Midbrain (tissue), 1 donor: ENCODE results near the gene ZNF17.
"Not testable (repeated sequence)": the region's sequence is repeated elsewhere in the genome, so short reads cannot be mapped to it uniquely, and the experiment has no call there.

Experiments used
- DNase-seq: peaks from one replicate; lab custom pipeline; 2025; lab: John Stamatoyannopoulos, UW

ZNF17 gene

DNA sequence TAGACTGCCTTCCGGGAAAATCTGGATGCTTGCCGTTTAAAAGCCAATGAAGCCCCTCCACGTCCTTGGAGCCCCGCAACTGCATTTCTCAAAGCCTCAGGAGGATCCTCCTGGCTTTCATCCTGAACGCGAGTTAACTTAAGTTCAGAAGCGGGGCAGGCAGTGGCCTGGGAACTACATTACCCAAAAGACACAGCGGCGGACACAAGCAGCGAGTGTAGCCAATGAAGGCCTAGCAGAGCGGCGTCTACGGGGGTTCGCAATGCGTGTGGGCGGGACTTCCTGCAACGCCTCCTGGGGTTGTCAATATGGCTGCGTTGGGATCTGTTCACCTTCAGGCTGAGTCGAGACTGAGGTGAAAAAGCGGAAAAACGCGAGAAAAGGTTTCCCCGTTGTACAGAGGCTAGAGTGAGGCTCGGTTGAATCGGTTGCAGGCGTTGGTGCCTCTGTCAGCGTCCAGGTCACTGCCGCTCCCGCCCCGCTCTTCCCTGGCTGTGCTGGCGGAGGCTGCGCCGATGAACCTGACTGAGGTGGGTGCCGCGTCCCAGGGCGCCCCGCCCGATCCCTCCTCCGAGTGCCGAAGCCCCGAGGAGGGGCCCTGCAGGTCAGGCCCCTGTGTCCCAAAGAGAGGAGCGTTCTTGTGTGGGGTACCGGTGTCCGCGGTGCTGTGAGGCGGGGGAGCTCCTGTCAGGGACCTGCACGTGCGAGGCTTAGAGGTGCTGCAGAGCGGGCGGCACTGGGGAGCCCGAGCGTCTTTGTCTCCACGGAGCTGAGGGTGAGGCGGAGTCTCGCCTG lies at the start of gene ZNF17:
Gene ZNF17, plus strand, starts transcription at position 285 of the 795 bp plus-strand sequence. CDS start 2,455 bp downstream, outside the sequence.
- DNase-seq: peak; percentile 97

DNA sequence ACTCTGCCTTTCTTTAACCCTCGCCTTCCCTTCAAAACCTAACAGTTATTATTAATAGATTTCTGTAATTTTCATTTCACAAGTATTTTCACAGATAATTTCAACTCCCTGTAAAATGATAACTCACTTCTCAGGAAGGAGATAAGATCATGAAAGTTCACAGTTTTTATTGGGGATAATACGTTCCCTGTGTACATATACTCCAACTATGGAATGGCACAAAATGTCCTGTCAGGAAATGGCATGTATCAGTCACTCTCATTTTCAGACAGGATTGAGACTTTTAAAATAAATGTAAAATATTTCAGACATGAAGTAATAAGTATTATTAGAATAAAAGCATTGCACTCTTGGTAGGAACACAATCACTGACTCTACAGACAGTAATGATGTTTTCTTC lies 48.5 kb upstream of the ZNF17 start:
- DNase-seq: no peak

DNA sequence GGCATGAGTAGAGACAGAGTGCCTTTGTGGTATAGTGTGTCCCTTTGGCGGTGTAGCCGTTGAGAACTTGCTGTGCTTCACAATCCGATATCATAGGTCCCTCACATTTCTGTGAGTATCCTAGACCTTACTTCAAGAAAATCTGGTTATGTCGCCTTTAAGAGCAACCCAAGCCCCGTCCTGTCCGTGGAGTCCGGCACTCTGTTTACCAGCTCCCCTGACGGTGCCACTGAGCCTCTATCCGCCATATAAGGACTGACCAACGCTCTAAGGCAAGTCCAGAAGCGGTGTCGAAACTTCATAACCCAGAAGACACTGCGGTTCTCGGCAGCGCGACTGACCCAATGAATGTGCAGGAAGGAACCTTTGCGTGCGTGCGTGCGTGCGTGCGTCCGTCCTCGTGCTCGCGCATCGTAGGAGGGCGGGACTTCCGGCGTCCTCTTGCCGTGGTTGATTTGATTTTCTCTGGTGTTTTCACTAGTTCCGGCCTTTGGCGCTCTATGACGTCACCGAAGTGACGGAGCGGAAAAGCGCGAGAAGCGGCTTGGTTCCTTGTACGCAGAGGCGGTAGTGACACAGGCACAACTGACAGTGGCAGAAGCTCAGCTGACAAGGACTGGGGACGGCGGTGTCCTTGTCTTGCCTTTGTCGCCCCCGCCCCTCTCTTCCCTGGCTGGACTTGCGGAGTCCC lies 47.8 kb upstream of the ZNF17 start, which contains the start of the genes TRAPPC2B and ZNF547:
Gene TRAPPC2B, plus strand, starts transcription at position 555 of the 691 bp plus-strand sequence. CDS start 1,283 bp downstream, outside the sequence.
Gene ZNF547, plus strand, starts transcription at position 555 of the 691 bp plus-strand sequence. CDS start 5,005 bp downstream, outside the sequence.
- DNase-seq: peak; percentile 99

DNA sequence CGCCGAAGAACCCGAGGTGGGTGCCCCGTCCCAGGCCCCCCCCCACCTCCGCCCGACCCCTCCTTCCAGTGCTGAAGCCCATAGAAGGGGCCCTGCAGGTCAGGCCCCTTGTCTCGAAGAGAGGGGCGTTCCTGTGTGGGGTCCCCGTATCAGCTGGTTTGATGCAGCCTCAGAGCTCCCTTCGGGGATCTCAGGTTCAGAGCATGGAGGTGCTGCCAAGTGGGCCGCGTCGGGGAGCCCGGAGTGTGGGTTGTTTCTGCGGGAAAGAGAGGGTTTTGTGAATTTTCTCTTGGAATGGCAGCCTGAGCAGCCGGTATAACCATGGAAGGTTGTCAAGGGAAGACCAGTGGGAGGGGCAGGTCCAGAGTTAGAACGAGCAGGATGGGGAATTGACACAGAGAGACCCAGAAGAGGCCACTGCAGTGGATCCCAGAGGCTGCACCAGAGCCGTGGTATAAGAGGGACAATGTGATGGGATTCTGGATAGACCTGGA lies 47.2 kb upstream of the ZNF17 start:
- no peak for DNase-seq

DNA sequence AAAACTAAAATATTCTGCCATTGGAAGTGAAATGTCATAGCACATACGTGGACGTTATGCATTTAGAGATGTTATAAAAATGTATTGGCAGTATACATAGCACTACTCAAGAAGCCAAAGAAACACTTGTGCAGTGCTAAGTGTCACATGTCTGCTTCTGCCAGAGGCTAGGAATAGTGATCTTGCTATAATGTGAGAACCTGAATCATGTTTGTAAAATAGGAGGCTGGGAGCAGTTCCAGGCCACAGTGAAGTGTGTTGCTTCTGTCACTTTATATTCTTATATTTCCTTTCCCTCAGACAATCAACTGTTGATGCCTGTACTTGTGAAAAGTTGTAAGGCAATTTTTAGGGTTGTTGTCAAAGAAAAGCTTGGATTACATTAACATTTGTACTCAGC lies 44.2 kb upstream of the ZNF17 start:
- DNase-seq: no peak

DNA sequence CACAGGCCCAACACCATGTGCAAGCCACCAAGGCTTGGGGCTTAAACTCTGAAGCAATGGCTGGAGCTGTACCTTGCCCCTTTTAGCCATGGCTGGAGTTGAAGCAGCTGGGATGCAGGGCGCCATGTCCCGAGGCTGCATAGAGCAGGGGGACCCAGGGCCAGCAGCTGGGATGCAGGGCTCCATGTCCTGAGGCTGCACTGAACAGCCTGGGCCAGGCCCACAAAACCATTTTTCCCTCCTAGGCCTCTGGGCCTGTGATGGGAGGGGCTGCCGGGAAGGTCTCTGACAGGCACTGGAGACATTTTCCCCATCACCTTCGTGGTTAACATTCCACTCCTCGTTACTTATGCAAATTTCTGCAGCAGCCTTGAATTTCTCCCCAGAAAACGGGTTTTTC lies 36.8 kb upstream of the ZNF17 start:
- DNase-seq: no peak

DNA sequence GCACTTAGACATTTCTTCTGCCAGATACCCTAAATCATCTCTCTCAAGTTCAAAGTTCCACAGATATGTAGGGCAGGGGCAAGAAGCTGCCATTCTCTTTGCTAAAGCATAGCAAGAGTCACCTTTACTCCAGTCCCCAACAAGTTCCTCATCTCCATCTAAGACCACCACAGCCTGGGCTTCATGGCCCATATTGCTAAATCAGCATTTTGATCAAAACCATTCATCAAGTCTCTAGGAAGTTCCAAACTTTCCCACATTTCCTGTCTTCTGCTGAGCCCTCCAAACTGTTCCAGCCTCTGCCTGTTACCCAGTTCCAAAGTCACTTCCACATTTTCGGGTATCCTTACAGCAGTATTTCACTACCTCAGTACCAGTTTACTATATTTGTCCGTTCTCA lies 36.3 kb upstream of the ZNF17 start:
- DNase-seq: not testable (repeated sequence)

DNA sequence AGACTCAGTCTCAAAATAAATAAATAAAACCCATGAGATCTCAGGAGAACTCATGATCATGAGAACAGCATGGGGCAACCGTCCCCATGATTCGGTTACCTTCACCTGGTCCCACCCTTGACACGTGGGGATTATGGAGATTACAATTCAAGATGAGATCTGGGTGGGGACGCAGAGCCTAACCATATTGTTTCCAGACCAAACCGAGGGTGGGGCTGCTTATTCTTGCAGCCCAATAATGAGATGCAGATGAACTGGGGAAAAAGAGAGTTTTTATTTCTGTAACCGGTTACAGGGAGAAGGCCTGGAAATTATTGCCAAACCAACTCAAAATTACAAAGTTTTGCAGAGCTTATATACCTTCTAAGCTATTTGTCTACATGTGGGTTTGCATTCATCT lies 34.8 kb upstream of the ZNF17 start:
- no peak for DNase-seq

DNA sequence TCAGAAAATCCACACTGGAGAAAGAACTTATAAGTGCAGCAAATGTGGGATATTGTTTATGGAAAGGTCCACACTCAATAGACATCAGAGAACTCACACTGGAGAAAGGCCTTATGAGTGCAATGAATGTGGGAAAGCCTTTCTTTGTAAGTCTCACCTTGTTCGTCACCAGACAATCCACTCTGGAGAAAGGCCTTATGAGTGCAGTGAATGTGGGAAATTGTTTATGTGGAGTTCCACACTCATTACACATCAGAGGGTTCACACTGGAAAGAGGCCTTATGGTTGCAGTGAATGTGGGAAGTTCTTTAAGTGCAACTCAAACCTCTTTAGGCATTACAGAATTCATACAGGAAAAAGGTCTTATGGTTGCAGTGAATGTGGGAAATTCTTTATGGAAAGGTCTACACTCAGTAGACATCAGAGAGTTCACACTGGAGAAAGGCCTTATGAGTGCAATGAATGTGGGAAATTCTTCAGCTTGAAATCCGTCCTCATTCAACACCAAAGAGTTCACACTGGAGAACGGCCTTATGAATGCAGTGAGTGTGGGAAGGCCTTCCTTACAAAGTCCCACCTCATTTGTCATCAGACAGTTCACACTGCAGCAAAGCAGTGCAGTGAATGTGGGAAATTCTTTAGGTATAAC lies 33.3 kb upstream of the ZNF17 start:
- no peak for DNase-seq

DNA sequence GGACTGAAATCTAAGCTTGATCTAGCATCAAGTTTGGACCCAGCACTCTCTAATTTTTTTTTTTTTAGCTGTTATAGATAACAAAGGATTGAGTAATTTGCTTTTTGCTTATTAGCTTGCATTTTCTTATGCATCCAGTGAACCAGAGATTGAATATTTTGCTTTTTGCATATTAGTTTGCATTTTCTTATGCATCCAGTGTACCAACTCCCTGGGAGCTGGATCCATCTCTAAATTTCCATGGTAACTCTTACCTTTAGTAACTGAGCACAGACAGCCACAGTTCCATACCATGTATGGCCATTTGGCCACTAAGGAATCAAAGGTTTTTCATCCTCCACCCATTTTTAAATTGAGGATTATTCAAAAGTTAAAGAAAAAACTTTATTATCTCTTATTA lies 30.0 kb upstream of the ZNF17 start:
- DNase-seq: no peak

DNA sequence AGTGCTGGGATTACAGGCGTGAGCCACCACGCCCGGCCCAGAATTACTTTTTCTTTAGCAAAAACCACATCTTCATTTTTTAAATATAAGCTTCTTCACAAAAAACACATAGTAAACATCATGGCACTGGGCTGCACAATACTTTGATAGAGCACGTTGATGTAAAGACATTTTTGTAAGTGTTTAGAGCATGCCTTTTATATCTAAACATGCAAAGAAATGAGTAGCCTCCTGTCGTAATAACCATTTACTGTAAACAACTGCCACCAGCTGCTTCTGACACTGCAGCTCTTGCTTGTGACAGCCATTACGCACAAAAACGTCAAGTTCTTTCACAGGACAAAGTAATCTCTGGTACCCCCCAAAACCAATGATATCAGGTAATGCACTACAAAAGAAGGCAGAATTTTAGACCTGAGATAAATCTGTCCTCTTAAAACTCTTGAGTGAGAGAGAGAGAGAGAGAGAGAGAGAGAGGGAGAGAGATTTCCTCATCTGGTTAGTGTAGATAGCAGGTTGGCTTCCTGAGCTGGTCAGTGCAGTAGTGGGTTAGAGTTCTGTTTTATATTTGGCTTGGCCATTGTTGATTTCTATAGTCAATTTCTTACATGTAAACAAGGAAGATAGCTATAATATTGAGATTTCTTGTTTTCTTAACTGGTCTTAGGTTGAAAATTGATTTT lies 28.0 kb upstream of the ZNF17 start:
- DNase-seq: no peak

DNA sequence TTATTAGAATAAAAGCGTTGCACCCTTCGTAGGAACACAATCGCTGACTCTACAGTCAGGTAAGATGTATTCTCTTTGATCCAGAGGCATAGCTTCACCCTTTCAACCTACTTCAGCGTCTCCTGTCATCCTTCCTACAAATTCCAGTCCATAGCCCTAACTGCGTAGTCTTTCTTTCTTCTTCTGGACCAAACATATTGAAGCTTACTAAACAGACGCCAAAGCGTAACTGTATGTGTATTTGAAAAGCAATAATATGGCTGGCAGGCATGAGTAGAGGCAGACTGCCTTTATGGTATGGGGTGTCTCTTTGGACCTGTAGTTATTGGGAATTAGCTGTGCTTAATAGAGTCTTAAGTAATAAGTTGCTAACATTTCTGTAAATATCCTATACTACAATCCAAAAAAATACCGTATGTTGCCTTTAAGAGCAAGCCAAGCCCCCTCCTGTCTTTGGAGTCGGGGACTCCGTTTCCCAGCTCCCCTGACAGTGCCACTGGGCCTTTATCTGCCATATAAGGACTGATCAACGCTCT lies 21.7 kb upstream of the ZNF17 start:
- no peak for DNase-seq

DNA sequence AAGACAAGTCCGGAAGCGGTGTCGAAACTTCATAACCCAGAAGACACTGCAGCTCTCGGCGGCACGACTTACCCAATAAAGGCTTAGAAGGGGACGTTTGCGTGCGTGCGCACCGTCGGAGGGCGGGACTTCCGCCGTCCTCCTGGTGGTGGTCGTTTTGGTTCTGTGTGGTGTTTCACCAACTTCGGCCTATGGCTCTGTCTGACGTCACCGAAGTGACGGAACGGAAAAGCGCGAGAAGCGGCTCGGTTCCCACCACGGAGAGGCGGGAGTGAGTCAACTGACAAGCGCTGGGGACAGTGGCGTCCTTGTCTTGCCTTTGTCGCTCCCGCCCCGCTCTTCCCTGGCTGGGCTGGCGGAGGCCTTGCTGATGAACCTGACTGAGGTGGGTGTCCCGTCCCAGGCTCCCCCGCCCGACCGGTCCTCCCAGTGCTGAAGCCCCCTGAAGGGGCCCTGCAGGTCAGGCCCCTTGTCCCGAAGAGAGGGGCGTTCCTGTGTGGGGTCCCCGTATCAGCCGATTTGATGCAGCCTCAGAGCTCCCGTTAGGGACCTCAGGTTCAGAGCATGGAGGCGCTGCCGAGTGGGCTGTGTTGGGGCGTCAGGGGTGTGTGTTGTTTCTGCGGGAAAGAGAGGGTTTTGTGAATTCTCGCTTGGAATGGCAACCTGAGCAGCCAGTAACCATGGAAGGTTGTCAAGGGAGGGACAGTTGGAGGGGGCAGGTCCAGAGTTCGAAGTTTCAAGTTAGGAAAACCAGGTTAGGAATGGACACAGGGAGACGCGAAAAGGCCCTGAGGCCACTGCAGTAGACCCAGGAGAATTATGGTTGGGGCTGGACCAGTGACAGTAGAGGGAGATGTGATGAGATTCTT lies 21.0 kb upstream of the ZNF17 start, which contains the start of gene ZNF548:
Gene ZNF548, plus strand, starts transcription at position 125 of the 869 bp plus-strand sequence. Its CDS starts 246 bp downstream, at position 371.
- DNase-seq: peak; percentile 99

DNA sequence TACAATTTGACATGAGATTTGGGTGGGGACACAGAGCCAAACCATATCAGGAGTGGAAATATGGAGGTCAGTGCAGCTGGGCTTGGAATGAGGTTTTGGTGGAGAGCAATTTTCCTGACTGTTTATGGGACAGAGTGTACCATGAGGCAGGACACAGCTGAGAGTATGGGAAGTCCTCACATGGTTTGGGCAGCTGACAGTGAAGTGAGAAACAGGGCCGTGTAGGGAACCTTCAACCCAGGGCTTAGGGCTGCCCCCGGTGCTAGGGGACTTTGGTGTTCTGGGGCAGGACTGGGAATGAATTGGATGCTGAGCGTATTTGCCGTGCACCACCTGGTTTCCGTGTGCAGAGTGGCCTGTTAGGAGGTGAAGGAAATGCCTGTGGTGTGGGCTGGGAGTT lies 15.3 kb upstream of the ZNF17 start:
- no peak for DNase-seq

DNA sequence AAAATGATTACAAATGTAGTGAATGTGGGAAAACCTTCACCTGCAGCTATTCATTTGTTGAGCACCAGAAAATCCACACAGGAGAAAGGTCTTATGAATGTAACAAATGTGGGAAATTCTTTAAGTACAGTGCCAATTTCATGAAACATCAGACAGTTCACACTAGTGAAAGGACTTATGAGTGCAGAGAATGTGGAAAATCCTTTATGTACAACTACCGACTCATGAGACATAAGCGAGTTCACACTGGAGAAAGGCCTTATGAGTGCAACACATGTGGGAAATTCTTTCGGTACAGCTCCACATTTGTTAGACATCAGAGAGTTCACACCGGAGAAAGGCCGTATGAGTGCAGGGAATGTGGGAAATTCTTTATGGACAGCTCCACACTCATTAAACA lies 12.1 kb upstream of the ZNF17 start:
- no peak for DNase-seq

DNA sequence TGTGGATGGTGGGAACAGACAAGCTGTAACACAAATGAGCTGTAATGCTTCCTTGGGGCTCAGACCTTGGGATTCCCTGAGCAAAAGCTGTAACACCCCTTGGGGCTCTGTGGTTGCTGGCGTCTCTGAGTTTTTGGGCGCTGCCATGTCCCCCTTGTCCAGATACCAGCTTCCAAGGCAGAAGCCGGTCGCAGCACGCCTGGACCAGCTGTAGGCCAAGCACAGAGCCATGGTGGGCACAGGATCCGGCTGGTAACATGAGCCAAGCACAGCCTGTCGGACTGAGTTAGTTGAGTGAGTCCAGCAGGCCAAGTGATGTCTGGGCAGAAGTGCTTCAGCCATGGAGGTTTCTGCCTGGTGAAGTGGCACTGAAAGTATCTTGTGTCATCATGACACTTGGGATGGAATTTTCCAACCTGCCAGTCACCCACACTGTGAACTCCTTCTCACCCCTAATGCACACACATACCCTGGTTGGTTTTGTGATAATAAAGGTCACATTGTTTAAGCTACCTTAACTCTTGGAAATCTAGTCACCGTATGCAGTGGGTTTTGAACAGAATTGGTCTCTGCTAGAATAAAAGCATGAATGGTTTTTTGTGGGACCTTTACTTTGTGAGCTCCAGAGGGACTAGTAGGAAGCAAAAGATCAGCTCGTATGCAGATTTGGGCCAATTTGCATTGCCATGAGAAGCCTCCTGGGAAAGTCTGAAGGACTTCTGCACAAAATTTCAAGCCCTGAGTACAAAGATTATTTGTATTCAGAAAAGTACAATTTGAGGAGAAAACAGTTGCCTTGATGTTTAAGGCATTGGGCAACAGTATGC lies 7.0 kb upstream of the ZNF17 start:
- DNase-seq: no peak

DNA sequence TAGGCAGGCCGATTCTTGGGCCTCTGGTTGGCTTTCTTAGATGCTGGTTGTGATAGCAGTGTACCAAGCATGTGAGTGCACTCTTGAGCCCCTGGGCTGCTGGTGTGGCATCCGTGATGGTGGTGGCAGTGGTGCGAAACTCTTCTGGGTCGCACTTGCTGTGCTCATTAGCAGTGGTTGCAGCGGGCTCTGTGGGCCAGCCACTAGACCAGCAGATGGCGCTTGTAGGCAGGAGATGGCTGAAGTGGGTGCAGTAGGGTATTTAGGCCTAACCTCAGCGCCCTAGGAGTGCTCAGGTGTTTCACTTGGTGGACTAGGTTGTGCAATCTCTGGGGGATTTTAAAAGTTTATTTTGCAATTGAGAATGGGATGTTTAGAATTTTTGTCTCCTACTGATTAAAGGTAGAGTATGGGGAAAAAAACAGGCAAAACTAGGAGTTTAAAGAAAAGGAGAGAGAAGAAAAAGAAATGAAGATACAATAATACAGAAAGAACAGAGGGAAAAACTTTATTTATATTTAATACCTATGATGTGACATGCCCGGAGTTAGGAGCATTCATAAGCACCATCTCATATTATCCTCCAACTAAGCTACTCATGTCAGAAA lies 4.3 kb upstream of the ZNF17 start:
- peak; percentile 30 for DNase-seq

DNA sequence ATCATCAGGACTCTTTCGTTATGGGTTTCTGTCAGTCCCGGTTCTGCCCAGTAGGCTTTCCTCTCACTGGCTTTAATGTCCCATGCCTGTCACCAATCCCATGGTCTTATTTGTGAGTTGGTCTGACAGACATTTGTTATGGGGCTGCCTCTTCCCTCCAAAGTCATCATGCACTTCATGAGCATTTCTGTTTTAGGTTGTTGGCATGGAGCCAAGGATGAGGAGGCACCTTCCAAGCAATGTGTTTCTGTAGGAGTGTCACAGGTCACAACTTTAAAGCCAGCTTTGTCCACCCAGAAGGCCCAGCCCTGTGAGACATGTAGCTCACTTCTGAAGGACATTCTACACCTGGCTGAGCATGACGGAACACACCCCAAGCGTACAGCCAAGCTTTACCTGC lies 8.5 kb downstream of the ZNF17 start:
- no peak for DNase-seq

DNA sequence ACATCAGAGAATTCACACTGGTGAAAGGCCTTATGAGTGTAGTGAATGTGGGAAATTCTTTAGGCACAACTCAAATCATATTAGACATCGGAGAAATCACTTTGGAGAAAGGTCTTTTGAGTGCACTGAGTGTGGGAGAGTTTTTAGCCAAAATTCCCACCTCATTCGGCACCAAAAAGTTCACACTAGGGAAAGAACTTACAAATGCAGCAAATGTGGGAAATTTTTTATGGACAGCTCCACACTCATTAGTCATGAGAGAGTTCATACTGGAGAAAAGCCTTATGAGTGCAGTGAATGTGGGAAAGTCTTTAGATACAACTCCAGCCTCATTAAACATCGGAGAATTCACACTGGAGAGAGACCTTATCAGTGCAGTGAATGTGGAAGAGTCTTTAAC lies 10.1 kb downstream of the ZNF17 start:
- no peak for DNase-seq
